ENCODE results near the gene FGFR3.
A peak's percentile ranks its signal among the peaks of the same experiment; 100 is the strongest.

FGFR3 gene

DNA sequence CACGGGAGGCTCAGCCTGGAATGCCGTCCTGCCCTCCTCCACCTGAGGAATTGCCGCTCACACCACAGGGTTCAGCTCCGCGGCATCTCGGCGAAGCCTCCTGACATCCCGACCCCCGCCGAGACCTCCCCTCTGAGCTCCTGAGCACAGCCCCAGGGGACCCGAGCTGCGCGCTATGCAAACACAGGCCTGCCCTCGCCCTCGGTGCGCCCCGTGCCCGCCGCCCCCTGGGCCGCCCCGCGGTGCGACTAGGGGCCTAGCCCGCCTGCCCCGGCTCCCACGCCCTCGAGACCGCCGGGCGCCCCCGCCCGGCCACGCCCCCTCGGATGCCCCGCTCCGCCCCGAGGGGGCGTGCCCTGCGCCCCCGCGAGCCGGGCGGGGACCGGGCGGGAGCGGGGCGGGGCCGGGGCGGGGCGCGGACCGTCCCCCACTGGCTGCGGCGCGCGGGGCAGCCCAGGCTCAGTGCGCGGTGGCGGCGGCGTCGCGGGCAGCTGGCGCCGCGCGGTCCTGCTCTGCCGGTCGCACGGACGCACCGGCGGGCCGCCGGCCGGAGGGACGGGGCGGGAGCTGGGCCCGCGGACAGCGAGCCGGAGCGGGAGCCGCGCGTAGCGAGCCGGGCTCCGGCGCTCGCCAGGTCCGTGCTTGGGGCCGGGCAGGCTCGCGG is at the start of gene FGFR3:
FGFR3 (plus strand) TSS at position 462 of the 664 bp plus-strand sequence. CDS start 642 bp downstream, outside the sequence.
- peak; percentile 17 to 37 for DNase-seq

GRCh38 chr4:1743551-1743950 is 49.5 kb upstream of the FGFR3 start:
- no peak for DNase-seq

GRCh38 chr4:1743975-1744374 is 49.1 kb upstream of the FGFR3 start:
- DNase-seq = no peak

GRCh38 chr4:1744552-1744951 is 48.5 kb upstream of the FGFR3 start:
- DNase-seq = no peak

GRCh38 chr4:1745165-1745564 is 47.9 kb upstream of the FGFR3 start:
- no peak for DNase-seq

- no peak for DNase-seq
Observed at GRCh38 chr4:1745697-1746096, 47.4 kb upstream of the FGFR3 start.

DNA sequence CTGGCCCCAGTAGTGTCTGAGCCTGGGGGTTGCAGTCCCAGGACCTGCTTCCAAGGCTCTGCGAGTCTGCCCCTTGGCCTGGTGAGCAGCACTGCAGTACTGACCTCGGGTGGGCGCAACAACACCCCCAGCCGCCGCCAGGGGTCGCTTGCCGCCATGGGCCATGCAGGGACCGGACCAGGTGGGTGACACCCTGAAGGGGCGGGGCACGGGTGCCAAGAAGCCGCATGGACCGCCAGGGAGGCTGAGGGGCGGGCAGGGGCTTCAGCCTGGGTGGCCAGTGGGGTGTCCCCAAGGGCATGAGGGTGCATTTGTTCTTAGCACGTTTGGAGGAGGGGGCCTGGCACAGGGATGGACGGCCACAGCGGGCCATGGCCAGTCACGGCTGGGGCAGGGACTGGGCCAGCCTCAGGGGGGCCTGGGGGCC is 46.8 kb upstream of the FGFR3 start:
- DNase-seq = peak; percentile 39 to 79

DNA sequence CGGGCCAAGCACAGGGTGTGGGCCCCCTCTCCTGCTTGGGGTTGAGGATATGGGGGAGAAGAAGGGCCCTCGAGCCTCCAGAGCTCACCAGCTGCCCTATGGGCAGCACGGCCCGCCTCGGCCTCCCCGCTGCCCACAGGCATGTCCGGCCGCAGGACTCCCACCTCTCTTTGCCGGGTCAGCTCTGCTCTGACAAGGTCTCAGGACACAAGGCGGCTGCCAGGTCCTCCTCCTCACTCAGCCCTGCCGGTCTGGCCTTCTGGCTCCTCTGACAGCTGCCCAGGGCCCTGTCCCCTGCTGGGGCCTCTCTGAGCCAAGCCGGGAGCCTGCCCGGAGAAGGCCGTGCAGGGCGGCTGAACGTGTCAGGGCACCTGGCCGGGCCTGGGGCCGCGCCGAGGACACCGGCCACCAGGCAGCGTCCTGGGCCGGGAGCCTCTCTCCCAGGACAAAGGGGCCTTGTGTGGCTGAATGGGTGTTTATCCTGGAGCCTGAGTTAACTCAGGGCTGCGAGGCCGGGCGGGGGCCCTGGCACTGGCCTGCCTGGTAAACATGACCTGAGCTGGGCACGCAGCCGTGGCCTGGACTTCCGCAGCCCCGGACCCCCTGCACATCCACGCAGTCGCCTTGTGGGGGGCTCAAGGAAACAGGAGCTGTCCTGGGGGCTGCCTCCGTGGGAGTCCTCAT is 46.0 kb upstream of the FGFR3 start:
- no peak for DNase-seq

GRCh38 chr4:1747603-1747967 is 45.5 kb upstream of the FGFR3 start:
- no peak for DNase-seq

- DNase-seq = peak; percentile 26 to 72
Observed at GRCh38 chr4:1748465-1748995, 44.6 kb upstream of the FGFR3 start.

DNA sequence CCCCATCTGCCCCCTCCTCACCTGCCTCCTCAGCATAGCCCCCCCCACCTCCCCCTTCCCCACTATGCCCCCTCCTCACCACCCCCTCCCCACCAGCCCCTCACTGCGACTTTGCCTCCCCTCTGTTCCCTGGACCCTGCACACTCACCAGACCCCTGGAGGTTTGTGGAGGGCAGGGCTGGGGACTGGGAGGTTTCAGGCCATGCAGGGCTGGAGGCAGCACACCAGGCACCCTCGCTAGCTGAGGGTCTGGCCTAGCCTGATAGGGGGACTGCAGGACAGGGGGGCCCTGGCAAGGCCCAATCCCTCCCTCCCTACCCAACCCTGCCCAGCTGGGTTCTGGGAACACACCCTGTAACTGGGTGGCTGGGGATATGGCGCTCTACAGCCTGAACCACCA is 43.7 kb upstream of the FGFR3 start:
- DNase-seq = no peak

DNA sequence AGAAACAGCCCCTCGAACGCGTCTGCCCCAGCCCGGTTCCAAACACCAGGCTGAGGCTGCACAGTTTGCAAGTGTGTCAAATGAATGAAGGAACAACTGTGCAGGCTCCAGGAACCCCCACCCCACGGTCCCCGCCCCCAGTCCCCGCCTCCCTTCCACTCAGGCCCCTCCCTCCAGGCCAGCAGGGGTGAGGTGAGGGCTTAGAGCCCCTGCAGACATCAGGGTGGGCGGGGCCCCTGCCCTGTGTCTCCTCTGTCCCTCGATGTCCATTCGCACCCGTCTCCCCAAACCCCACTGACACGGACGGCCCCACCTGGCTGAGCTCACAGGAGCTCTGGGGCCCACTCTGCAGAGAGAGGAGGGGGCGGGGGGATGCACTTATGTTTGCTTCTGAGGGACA is 43.3 kb upstream of the FGFR3 start:
- DNase-seq = no peak

- no peak for DNase-seq
Observed at GRCh38 chr4:1750381-1751154, 42.5 kb upstream of the FGFR3 start.

- DNase-seq = no peak
Observed at GRCh38 chr4:1751155-1751918, 41.8 kb upstream of the FGFR3 start.

GRCh38 chr4:1751919-1752283 is 41.2 kb upstream of the FGFR3 start:
- DNase-seq = no peak

GRCh38 chr4:1752284-1753041 is 40.6 kb upstream of the FGFR3 start:
- peak; percentile 53 to 76 for DNase-seq

GRCh38 chr4:1753294-1753696 is 39.8 kb upstream of the FGFR3 start:
- DNase-seq = no peak

DNA sequence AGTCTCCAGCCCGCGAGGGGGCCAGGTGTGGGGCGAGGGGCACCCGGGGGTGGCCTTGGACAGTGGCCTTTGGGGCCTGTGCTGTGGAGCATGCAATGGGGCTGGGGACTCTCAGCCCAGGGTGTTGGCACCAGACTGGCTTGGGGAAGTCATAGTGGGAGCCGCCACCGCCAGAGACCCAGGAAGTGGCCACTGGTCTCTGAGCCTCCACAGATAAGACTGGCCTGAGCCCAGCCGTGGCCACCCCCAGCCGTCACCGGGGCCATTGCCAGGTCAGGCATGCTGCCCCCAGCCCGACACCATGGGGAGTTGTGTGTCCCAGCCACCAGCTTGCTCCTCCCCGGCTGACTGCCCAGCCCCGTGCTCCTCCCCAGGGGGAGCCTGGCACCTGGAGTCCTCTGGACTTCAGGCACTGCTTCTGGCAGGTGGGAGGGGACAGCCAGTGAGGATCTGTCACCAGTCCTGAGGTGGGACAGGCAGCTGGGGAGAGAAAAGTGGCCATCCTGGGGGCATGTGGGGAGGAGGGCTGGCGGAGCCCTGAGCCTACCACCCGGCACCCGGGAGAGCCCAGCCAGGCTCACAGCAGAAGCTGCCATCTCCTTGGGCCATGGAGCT is 39.3 kb upstream of the FGFR3 start:
- no peak for DNase-seq

GRCh38 chr4:1754336-1754735 is 38.8 kb upstream of the FGFR3 start:
- no peak for DNase-seq

DNA sequence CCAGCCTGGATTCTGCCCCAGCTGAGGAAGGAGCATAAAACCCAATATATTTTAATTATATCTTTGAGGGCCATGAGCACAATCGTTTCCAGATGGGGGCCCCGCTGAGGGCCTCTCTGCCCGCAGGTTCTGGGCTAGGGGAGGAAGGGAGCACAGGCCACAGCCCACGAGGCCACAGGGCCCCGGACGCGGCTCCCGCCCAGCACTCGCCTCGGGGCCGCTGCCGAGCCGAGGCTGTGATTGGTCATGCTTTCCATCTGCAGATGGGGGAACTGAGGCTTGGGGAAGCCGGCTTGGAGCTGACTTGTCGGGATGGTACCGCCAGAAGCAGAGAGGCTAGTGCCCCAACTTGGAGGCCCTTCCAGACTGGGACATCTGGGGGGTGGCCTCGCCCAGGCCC is 37.8 kb upstream of the FGFR3 start:
- no peak for DNase-seq

DNA sequence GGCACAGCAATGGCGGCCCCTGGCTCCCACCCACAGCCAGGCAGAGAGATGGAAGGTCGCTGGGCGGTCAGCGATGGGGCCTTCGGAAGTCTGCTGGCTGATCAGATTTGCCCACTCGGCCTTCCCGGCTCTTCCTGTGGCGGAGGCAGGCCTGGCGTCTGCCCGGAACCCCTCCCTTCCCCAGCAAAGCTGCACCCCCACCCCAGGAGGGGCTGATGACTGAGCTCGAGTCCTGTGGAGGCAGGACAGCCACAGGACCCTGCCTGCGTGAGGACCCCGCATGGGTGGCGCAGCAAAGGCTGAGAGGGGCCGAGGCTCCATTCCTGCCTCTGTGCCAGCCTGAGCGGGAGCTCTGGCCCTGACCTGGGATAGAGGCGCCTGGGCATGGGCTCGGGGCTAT is 37.0 kb upstream of the FGFR3 start:
- no peak for DNase-seq
